Activated CD8-positive, alpha-beta memory T cell treated with anti-CD3 and anti-CD28 coated beads, Interleukin-2, amount 50 U/mL, for 4 hours (primary cell): Measurements from ENCODE around the gene MTFP1.
"Not testable (repeated sequence)": the region's sequence is repeated elsewhere in the genome, so short reads cannot be mapped to it uniquely, and the experiment has no call there.

Source experiments
- DNase-seq: peaks from one replicate; pipeline ENCODE4 v3.0.0-alpha.2; 2020

The MTFP1 gene

DNA sequence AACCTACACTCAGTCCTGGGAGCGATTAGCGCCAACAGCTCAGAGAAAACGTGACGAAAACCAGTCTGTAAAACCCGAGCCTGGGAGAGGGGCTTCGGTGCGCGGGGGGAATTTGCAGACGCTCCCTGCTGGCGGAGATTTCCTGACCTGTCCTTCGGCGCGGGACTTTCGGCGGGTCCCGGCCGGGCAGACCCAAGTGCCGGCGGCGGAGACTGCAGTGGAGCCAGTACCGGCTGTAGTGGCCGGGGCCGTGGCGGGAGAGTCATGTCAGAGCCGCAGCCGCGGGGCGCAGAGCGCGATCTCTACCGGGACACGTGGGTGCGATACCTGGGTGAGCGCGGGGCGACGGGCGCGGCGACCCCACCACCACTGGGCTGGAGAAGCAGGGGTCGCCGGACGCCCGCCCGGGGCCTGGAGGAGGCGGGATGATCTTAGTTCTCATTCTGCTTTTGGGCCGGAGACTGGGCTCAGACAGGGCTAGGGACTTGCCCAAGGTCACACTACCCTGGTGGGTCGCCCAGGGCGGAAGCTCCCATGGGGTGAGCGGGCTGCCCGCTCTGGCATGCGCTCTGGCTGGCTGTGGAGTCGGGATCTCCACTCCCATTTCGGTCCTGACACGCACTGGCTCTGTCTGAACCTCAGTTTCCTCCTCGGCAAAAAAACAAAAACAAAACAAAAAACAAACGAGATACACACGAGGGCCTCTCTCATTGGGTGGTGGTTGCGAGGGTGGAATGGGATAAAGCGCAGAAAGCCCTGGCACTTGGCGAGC, at the start of gene MTFP1:
MTFP1 (plus strand) TSS at position 153 of the 772 bp plus-strand sequence; CDS start at position 265, 112 bp downstream.
- peak; percentile 49 for DNase-seq

- no peak for DNase-seq
Observed at GRCh38 chr22:30380011-30380410, 45.6 kb upstream of the MTFP1 start.

DNA sequence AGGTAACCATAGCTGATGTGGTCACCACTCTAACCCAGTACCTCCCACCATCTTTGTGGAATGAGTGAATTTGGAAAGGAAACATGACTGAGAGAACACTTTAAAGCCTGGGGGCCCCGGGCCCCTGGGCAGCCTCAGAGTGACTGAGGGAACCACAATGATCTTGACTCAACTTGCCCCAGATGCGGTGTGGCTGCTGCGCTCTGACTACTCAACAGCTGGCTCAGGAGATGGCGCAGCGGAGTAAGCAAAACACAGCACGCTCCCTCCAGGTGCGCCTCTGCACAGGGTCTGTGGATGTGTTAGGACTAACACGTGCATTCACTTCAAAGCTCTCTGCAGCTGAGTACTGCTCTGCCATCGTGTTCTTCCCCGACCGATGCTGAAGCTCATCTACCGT, 44.3 kb upstream of the MTFP1 start:
- no peak for DNase-seq

DNA sequence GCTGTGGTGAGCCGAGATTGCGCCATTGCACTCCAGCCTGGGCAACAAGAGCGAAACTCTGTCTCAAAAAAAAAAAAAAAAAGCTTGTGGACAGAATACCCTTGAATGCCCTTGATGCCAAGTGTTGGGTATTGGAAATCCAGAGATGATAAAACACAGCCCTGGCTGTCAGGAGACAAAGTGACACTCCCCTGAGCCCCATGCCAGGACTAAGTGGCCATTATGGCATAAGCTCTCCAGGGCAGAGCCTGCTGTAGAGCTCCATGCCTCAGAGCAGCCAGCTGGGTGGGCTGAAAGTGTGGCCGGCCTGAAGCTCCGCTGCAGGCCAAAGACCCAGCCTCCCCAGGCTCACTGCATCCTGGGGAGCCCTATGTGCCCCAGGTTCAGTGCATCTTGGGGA, 43.2 kb upstream of the MTFP1 start:
- DNase-seq, result no peak

- DNase-seq, result no peak
Observed at GRCh38 chr22:30383061-30383460, 42.5 kb upstream of the MTFP1 start.

DNA sequence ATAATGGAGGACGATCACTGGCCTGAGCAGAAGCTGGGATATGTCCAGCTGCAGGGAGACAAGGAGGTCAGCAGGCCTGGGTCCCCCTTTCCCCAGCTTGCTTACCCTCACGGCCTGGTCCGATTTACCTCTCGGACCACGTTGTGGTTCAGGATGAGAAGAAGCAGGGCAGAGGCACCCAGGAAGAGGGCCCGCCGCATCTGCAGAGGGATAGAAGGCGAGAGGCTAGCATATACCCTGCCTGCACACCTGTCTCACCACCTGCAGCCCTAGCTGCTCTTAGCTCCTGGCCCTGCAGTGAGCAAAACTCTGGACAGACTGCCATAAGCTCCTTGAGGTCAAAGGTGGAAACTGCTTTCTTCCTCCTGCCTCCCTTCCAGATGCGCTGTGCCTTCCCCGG, 39.6 kb upstream of the MTFP1 start:
- no peak for DNase-seq

- no peak for DNase-seq
Observed at GRCh38 chr22:30386608-30386959, 39.0 kb upstream of the MTFP1 start.

DNA sequence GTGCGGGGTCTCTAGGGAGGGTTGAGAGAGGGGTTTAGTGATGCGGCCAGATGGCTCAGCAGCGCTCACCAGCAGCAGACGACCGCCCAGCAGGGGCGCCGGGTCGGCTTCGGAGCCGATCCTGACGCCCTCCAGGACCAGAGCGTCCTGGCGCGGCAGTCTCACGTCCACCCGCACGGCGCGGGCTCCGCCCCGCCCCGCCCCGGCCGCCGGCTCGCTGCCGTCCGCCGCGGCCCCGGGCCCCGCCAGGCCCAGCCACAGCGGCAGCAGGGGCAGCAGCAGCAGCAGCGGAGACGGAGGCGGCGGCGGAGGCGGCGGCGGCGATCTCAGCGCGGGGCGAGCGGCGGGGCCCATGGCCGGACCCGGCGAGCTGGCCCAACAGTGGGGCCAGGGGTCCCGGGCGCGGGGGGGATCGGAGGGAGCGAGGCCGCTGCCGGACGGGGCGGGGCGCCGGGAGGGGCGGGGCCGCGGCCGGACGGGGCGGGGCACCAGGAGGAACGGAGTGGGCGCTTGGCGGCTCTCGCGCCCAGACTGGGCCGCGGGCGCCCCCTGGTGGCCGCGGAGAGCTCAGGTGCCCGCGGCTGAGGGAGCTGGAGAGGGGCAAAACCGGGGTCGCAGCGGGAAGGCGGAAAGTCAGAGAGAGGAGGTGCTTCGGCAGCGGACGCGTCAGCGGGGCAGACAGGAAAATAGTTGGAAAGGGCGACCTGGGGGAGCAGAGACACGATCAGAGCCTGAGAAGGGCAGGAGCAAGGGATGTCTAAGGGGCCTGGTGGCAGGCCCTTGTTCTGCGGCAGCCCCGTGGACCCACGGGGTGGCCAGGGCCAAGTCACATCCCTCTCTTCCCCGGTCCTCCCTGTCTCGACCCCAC, 38.4 kb upstream of the MTFP1 start, which contains the start of gene RNF215:
RNF215 (minus strand) TSS at position 452 of the 868 bp plus-strand sequence; CDS start at position 354, 98 bp downstream.
- DNase-seq, result peak; percentile 80

- peak; percentile 83 for DNase-seq
Observed at GRCh38 chr22:30390974-30391691, 34.4 kb upstream of the MTFP1 start.

- DNase-seq, result no peak
Observed at GRCh38 chr22:30392661-30393321, 32.8 kb upstream of the MTFP1 start.

DNA sequence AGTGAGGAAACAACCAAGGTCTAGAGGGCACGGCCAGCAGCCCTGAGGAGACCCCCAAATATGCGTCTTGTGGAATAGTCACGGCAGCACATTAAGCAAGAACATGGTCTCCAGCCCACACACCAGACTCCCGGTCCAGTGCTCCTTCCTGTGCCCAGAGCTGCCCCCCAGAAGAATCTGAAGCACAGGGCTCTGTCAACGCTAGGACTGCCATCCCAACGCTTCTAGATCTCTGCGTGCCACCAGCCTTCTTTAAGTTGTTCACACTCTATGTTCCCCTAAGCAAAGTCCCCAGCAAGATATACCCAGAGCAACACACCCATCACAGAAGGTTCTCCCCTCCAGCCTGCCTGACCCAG, 32.3 kb upstream of the MTFP1 start:
- no peak for DNase-seq

GRCh38 chr22:30393885-30394284, 31.7 kb upstream of the MTFP1 start:
- DNase-seq, result no peak

- peak; percentile 67 for DNase-seq
Observed at GRCh38 chr22:30396871-30397655, 28.5 kb upstream of the MTFP1 start, which contains the start of gene SEC14L2. TSS of gene SEC14L2 (plus strand) at chr22:30397018. CDS start at chr22:30397117, 99 bp downstream.

GRCh38 chr22:30397656-30398635, 27.6 kb upstream of the MTFP1 start:
- DNase-seq, result no peak

DNA sequence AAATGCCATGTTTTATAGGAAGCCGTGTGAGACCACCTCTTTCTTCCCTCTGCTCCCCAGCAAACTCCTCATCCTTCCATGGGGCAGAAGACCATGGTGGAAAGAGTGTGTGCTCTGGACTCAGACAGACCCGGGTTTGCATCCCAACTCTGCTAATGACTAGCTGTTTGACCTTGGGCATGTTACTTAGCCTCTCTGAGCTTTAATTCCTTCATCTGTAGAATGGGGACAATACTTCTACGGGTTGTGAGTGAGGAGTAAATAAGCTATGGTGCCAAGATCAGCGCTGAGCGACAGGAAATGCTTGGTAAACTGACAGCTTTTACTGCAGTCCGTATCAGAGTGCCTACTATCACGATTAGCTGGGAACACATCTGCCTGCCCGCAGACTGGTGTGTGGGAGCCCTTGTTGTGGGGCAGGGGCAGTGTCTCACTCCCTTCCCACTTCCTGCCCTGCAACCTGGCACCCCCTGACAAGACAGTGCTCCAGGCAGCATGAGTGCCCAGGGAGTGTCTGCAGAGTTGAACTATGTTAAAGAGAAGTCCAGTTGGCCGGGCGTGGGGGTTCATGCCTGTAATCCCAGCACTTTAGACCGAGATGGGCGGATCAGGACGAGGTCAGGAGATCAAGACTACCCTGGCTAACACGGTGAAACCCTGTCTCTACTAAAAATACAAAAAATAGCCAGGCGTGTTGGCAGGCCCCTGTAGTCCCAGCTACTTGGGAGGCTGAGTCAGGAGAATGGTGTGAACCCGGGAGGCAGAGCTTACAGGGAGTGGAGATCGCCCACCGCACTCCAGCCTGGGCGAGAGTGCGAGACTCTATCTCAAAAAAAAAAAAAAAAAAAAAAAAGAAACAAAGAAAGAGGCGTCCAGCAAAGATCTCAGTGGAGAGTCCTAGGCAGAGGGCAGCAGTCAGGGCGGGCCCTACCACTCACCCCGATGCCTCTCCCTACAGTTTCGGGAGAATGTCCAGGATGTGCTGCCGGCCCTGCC, 26.6 kb upstream of the MTFP1 start:
- no peak for DNase-seq

DNA sequence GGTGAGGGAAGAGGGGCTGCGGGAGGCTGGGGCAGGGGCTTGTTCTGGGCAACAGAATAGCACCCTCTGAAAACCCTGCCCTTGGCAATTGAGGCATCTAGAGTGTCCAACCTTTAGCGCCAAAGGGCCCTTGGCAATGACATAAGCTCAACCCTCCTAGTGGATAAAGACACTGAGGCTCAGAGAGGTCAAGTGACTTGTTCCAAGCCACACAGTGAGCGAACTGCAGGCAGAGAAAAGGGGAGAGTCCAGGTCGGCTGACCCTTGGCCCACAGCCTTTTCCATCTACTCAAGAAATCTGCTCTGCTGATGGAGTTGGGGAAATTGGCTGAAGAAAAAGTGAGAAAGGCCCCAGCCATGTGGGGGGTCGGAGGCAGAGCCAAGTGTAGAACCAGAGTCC, 25.9 kb upstream of the MTFP1 start:
- no peak for DNase-seq

GRCh38 chr22:30400159-30400558, 25.4 kb upstream of the MTFP1 start:
- no peak for DNase-seq

GRCh38 chr22:30401024-30401423, 24.5 kb upstream of the MTFP1 start:
- not testable (repeated sequence) for DNase-seq
